Middle frontal gyrus (tissue), 1 donor: ENCODE measurements around the gene OTC.

Source experiments
- DNase-seq: peaks from one replicate; pipeline ENCODE4 v3.0.0-alpha.2; 2015; ENCODE audit warnings: low spot score; ENCODE audit errors: extremely low spot score

Gene OTC

GRCh38 chrX:38465686-38466085, 113.3 kb downstream of the OTC start:
- DNase-seq: no peak

- no peak for DNase-seq
These were observed 116.3 kb downstream of the OTC start for GRCh38 chrX:38468563-38469157.
